ENCODE data around the gene ZSWIM1. TPM values are rescaled to one million over a fixed set of nuclear protein-coding genes. Genes with fewer than 3 reads are reported as not detected.

Gene ZSWIM1
- total and polyA plus RNA-seq, 2 of the 13 experiments (the other 11 are each of a cell fraction or from before 2014, with no cell fraction given): 9.5 to 11.7 TPM

DNA sequence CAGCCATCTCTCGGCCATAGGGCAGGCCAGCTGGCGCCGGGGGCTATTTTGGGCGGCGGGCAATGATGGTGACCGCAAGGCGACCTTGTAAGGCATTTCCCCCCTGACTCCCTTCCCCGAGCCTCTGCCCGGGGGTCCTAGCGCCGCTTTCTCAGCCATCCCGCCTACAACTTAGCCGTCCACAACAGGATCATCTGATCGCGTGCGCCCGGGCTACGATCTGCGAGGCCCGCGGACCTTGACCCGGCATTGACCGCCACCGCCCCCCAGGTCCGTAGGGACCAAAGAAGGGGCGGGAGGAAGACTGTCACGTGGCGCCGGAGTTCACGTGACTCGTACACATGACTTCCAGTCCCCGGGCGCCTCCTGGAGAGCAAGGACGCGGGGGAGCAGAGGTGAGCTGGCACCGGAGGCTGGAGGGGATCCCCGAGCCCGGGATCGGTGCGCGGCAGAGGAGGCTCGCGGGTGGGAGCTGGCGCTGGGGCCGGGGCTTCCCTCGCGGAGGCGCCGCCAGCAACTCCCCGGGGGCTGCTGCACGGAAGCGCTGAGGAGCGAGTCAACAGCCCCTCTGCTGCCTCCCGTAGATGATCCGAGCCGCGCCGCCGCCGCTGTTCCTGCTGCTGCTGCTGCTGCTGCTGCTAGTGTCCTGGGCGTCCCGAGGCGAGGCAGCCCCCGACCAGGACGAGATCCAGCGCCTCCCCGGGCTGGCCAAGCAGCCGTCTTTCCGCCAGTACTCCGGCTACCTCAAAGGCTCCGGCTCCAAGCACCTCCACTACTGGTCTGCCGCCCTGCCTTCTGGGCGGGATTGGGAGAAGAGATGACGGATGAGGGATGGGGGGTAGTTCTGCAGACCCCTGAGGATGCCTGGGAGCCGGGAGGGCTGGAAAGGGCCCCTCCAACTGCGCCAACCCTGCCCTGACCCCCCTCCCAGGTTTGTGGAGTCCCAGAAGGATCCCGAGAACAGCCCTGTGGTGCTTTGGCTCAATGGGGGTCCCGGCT is 10.3 kb downstream of the ZSWIM1 start, which contains the start of the genes CTSA and NEURL2 (continued):
- TF ChIP-seq, protein P1, sequence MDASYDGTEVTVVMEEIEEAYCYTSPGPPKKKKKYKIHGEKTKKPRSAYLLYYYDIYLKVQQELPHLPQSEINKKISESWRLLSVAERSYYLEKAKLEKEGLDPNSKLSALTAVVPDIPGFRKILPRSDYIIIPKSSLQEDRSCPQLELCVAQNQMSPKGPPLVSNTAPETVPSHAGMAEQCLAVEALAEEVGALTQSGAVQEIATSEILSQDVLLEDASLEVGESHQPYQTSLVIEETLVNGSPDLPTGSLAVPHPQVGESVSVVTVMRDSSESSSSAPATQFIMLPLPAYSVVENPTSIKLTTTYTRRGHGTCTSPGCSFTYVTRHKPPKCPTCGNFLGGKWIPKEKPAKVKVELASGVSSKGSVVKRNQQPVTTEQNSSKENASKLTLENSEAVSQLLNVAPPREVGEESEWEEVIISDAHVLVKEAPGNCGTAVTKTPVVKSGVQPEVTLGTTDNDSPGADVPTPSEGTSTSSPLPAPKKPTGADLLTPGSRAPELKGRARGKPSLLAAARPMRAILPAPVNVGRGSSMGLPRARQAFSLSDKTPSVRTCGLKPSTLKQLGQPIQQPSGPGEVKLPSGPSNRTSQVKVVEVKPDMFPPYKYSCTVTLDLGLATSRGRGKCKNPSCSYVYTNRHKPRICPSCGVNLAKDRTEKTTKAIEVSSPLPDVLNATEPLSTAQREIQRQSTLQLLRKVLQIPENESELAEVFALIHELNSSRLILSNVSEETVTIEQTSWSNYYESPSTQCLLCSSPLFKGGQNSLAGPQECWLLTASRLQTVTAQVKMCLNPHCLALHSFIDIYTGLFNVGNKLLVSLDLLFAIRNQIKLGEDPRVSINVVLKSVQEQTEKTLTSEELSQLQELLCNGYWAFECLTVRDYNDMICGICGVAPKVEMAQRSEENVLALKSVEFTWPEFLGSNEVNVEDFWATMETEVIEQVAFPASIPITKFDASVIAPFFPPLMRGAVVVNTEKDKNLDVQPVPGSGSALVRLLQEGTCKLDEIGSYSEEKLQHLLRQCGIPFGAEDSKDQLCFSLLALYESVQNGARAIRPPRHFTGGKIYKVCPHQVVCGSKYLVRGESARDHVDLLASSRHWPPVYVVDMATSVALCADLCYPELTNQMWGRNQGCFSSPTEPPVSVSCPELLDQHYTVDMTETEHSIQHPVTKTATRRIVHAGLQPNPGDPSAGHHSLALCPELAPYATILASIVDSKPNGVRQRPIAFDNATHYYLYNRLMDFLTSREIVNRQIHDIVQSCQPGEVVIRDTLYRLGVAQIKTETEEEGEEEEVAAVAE (CRISPR knock-in tag; IDR thresholded peaks at IDR 0.05; ENCODE audit: borderline replicate concordance): peak; percentile 97
- TF ChIP-seq, protein P2, sequence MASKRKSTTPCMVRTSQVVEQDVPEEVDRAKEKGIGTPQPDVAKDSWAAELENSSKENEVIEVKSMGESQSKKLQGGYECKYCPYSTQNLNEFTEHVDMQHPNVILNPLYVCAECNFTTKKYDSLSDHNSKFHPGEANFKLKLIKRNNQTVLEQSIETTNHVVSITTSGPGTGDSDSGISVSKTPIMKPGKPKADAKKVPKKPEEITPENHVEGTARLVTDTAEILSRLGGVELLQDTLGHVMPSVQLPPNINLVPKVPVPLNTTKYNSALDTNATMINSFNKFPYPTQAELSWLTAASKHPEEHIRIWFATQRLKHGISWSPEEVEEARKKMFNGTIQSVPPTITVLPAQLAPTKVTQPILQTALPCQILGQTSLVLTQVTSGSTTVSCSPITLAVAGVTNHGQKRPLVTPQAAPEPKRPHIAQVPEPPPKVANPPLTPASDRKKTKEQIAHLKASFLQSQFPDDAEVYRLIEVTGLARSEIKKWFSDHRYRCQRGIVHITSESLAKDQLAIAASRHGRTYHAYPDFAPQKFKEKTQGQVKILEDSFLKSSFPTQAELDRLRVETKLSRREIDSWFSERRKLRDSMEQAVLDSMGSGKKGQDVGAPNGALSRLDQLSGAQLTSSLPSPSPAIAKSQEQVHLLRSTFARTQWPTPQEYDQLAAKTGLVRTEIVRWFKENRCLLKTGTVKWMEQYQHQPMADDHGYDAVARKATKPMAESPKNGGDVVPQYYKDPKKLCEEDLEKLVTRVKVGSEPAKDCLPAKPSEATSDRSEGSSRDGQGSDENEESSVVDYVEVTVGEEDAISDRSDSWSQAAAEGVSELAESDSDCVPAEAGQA (IDR thresholded peaks at IDR 0.05; ENCODE audit: low read depth): peak; percentile 62
- TF ChIP-seq, protein P2 (CRISPR knock-in tag; IDR thresholded peaks at IDR 0.05; ENCODE audit: borderline replicate concordance): peak; percentile 98; the same call in 1 of the 2 replicates
- peak; percentile 91 for TF ChIP-seq RBM39 (IDR thresholded peaks at IDR 0.05; ENCODE audit: low read depth, low read length, poor library complexity, severe bottlenecking)
- peak; percentile 91 for TF ChIP-seq PHF8 (CRISPR knock-in tag; IDR thresholded peaks at IDR 0.05)
- peak; percentile 96 for TF ChIP-seq KMT2B (CRISPR knock-in tag; IDR thresholded peaks at IDR 0.05)
- no peak for TF ChIP-seq RFX5 (IDR thresholded peaks at IDR 0.05; ENCODE audit: low read depth, low read length)
- TF ChIP-seq KMT2A (CRISPR knock-in tag; IDR thresholded peaks at IDR 0.05): peak; percentile 97
- TF ChIP-seq, protein P3, sequence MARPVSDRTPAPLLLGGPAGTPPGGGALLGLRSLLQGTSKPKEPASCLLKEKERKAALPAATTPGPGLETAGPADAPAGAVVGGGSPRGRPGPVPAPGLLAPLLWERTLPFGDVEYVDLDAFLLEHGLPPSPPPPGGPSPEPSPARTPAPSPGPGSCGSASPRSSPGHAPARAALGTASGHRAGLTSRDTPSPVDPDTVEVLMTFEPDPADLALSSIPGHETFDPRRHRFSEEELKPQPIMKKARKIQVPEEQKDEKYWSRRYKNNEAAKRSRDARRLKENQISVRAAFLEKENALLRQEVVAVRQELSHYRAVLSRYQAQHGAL (CRISPR knock-in tag; IDR thresholded peaks at IDR 0.05; ENCODE audit: not compliant biosample characterization): peak; percentile 94
- TF ChIP-seq, protein P4, sequence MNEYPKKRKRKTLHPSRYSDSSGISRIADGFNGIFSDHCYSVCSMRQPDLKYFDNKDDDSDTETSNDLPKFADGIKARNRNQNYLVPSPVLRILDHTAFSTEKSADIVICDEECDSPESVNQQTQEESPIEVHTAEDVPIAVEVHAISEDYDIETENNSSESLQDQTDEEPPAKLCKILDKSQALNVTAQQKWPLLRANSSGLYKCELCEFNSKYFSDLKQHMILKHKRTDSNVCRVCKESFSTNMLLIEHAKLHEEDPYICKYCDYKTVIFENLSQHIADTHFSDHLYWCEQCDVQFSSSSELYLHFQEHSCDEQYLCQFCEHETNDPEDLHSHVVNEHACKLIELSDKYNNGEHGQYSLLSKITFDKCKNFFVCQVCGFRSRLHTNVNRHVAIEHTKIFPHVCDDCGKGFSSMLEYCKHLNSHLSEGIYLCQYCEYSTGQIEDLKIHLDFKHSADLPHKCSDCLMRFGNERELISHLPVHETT (CRISPR knock-in tag; conservative IDR thresholded peaks at IDR 0.05): peak; percentile 98
- no peak for TF ChIP-seq SRSF4 (IDR thresholded peaks at IDR 0.05; ENCODE audit: low read depth, low read length, poor library complexity, severe bottlenecking)
- TF ChIP-seq DNMT3B (CRISPR knock-in tag; conservative IDR thresholded peaks at IDR 0.05): peak; percentile 99
- peak; percentile 89 for TF ChIP-seq ZNF317 (CRISPR knock-in tag; IDR thresholded peaks at IDR 0.05)
- TF ChIP-seq ZNF33A (CRISPR knock-in tag; IDR thresholded peaks at IDR 0.05; ENCODE audit: borderline replicate concordance): no peak
